ENCODE data around the gene ELMO1.

Gene ELMO1

GRCh38 chr7:37462138-37462537 lies 13.5 kb upstream of the ELMO1 start:
- DNase-seq, result no peak

- DNase-seq, result no peak
Measured at GRCh38 chr7:37455081-37455480, 6.4 kb upstream of the ELMO1 start.

GRCh38 chr7:37452346-37452745 lies 3.7 kb upstream of the ELMO1 start:
- DNase-seq, result no peak

GRCh38 chr7:37450035-37450434 lies 1.4 kb upstream of the ELMO1 start:
- DNase-seq, result no peak

GRCh38 chr7:37449621-37450020 lies 957 bp upstream of the ELMO1 start:
- DNase-seq, result no peak

- DNase-seq, result no peak
Measured at GRCh38 chr7:37448011-37448635, 541 bp downstream of the ELMO1 start.

GRCh38 chr7:37446371-37446770 lies 2.3 kb downstream of the ELMO1 start:
- DNase-seq, result no peak

GRCh38 chr7:37445790-37446189 lies 2.9 kb downstream of the ELMO1 start:
- DNase-seq, result no peak

- DNase-seq, result no peak
Measured at GRCh38 chr7:37445064-37445723, 3.5 kb downstream of the ELMO1 start.

GRCh38 chr7:37443627-37444026 lies 5.0 kb downstream of the ELMO1 start:
- no peak for DNase-seq

GRCh38 chr7:37442268-37442667 lies 6.4 kb downstream of the ELMO1 start:
- DNase-seq, result no peak

GRCh38 chr7:37441816-37442215 lies 6.8 kb downstream of the ELMO1 start:
- DNase-seq, result no peak

GRCh38 chr7:37441386-37441760 lies 7.3 kb downstream of the ELMO1 start:
- no peak for DNase-seq

GRCh38 chr7:37440738-37441385 lies 7.8 kb downstream of the ELMO1 start:
- DNase-seq, result no peak

GRCh38 chr7:37439653-37440026 lies 9.0 kb downstream of the ELMO1 start:
- no peak for DNase-seq

- no peak for DNase-seq
Measured at GRCh38 chr7:37438906-37439652, 9.6 kb downstream of the ELMO1 start.

- no peak for DNase-seq
Measured at GRCh38 chr7:37435156-37435855, 13.4 kb downstream of the ELMO1 start.

GRCh38 chr7:37434529-37434928 lies 14.1 kb downstream of the ELMO1 start:
- no peak for DNase-seq

- no peak for DNase-seq
Measured at GRCh38 chr7:37433166-37433565, 15.5 kb downstream of the ELMO1 start.

- no peak for DNase-seq
Measured at GRCh38 chr7:37432281-37432920, 16.3 kb downstream of the ELMO1 start.

- DNase-seq, result no peak
Measured at GRCh38 chr7:37431413-37431812, 17.3 kb downstream of the ELMO1 start.

- no peak for DNase-seq
Measured at GRCh38 chr7:37430640-37431039, 18.0 kb downstream of the ELMO1 start.

GRCh38 chr7:37430171-37430570 lies 18.5 kb downstream of the ELMO1 start:
- no peak for DNase-seq
